Measurements from ENCODE around the gene NXT1.

- no peak for TF ChIP-seq CTCF (IDR thresholded peaks at IDR 0.05)
- TF ChIP-seq POLR2A (IDR thresholded peaks at IDR 0.05) = no peak
Measured at GRCh38 chr20:23356203-23356602, 5.6 kb downstream of the NXT1 start.
